Dendritic cell treated with granulocyte-macrophage colony-stimulating factor and Interleukin-4, amounts not matched to agents 40 ng/mL and 50 ng/mL, for 4 days (primary cell): ENCODE data around the gene DCLK1.

Experiments
- H3K27ac Mint-ChIP-seq: one replicate; pipeline ENCODE4 v1.8.0; 2022; ENCODE audit warnings: mild to moderate bottlenecking, mixed read lengths
- H3K27me3 Mint-ChIP-seq: one replicate; pipeline ENCODE4 v1.8.0; 2022; ENCODE audit warnings: mild to moderate bottlenecking, mixed read lengths
- H3K36me3 Mint-ChIP-seq: one replicate; pipeline ENCODE4 v1.8.0; 2022; ENCODE audit warnings: low read depth, mixed read lengths
- H3K4me1 Mint-ChIP-seq: one replicate; pipeline ENCODE4 v1.8.0; 2022; ENCODE audit warnings: low read depth, mixed read lengths
- H3K4me3 Mint-ChIP-seq: one replicate; pipeline ENCODE4 v1.8.0; 2022; ENCODE audit warnings: mild to moderate bottlenecking, moderate library complexity, mixed read lengths
- H3K9me3 Mint-ChIP-seq: one replicate; pipeline ENCODE4 v1.8.0; 2022; ENCODE audit warnings: mixed read lengths
- intact Hi-C: fragments of 100-400 bp; cut with micrococcal nuclease; formaldehyde crosslinking; loops from one replicate; pipeline ENCODE4 v1.15.0; 2022

The DCLK1 gene

GRCh38 chr13:35908226-35908625, 223.0 kb downstream of the DCLK1 start:
- H3K27ac Mint-ChIP-seq = no peak overlapping the region
- no peaks in the 10 kb centered on the region for H3K4me1 Mint-ChIP-seq
- no peaks in the 10 kb centered on the region for H3K27me3 Mint-ChIP-seq
- H3K4me3 Mint-ChIP-seq = no peak overlapping the region
- H3K36me3 Mint-ChIP-seq = no peaks in the 10 kb centered on the region
- intact Hi-C loops = no loop called here
- peaks cover 8% of the 10 kb centered on the region for H3K9me3 Mint-ChIP-seq

- intact Hi-C loops = no loop called here
- no peaks in the 10 kb centered on the region for H3K36me3 Mint-ChIP-seq
- no peak overlapping the region for H3K27ac Mint-ChIP-seq
- no peak overlapping the region for H3K4me3 Mint-ChIP-seq
- no peaks in the 10 kb centered on the region for H3K9me3 Mint-ChIP-seq
- no peaks in the 10 kb centered on the region for H3K4me1 Mint-ChIP-seq
- no peaks in the 10 kb centered on the region for H3K27me3 Mint-ChIP-seq
Measured at GRCh38 chr13:35906636-35907035, 224.5 kb downstream of the DCLK1 start.

GRCh38 chr13:35903075-35903474, 228.1 kb downstream of the DCLK1 start:
- H3K27me3 Mint-ChIP-seq = no peaks in the 10 kb centered on the region
- H3K4me1 Mint-ChIP-seq = no peaks in the 10 kb centered on the region
- intact Hi-C loops = no loop called here
- H3K4me3 Mint-ChIP-seq = no peak overlapping the region
- no peak overlapping the region for H3K27ac Mint-ChIP-seq
- H3K9me3 Mint-ChIP-seq = no peaks in the 10 kb centered on the region
- no peaks in the 10 kb centered on the region for H3K36me3 Mint-ChIP-seq

GRCh38 chr13:35898041-35898440, 233.1 kb downstream of the DCLK1 start:
- intact Hi-C loops = no loop called here
- Mint-ChIP-seq H3K4me1 (no peaks in the 10 kb centered on the region), H3K9me3 (no peaks in the 10 kb centered on the region), H3K27ac (no peak overlapping the region), H3K4me3 (no peak overlapping the region), H3K36me3 (no peaks in the 10 kb centered on the region), H3K27me3 (no peaks in the 10 kb centered on the region)

- no peak overlapping the region for H3K27ac Mint-ChIP-seq
- H3K9me3 Mint-ChIP-seq = no peaks in the 10 kb centered on the region
- H3K36me3 Mint-ChIP-seq = no peaks in the 10 kb centered on the region
- no peaks in the 10 kb centered on the region for H3K27me3 Mint-ChIP-seq
- H3K4me1 Mint-ChIP-seq = no peaks in the 10 kb centered on the region
- H3K4me3 Mint-ChIP-seq = no peak overlapping the region
- intact Hi-C loops = no loop called here
Measured at GRCh38 chr13:35894636-35895035, 236.5 kb downstream of the DCLK1 start.

GRCh38 chr13:35892837-35893814, 238.1 kb downstream of the DCLK1 start:
- H3K27ac Mint-ChIP-seq = no peak overlapping the region
- H3K36me3 Mint-ChIP-seq = no peaks in the 10 kb centered on the region
- intact Hi-C loops = no loop called here
- H3K4me1 Mint-ChIP-seq = no peaks in the 10 kb centered on the region
- H3K27me3 Mint-ChIP-seq = no peaks in the 10 kb centered on the region
- no peaks in the 10 kb centered on the region for H3K9me3 Mint-ChIP-seq
- H3K4me3 Mint-ChIP-seq = no peak overlapping the region

- Mint-ChIP-seq H3K4me3 (no peak overlapping the region), H3K36me3 (no peaks in the 10 kb centered on the region), H3K9me3 (no peaks in the 10 kb centered on the region), H3K27me3 (no peaks in the 10 kb centered on the region), H3K27ac (no peak overlapping the region), H3K4me1 (no peaks in the 10 kb centered on the region)
- intact Hi-C loops = no loop called here
Measured at GRCh38 chr13:35891507-35892441, 239.4 kb downstream of the DCLK1 start.

GRCh38 chr13:35889560-35889959, 241.6 kb downstream of the DCLK1 start:
- Mint-ChIP-seq H3K36me3 (no peaks in the 10 kb centered on the region), H3K4me1 (no peaks in the 10 kb centered on the region), H3K27me3 (no peaks in the 10 kb centered on the region), H3K9me3 (no peaks in the 10 kb centered on the region), H3K4me3 (no peak overlapping the region), H3K27ac (no peak overlapping the region)
- intact Hi-C loops = no loop called here

GRCh38 chr13:35888981-35889380, 242.2 kb downstream of the DCLK1 start:
- Mint-ChIP-seq H3K9me3 (no peaks in the 10 kb centered on the region), H3K4me1 (no peaks in the 10 kb centered on the region), H3K4me3 (no peak overlapping the region), H3K27me3 (no peaks in the 10 kb centered on the region), H3K36me3 (no peaks in the 10 kb centered on the region), H3K27ac (no peak overlapping the region)
- intact Hi-C loops = no loop called here

- H3K27ac Mint-ChIP-seq = no peak overlapping the region
- H3K4me1 Mint-ChIP-seq = no peaks in the 10 kb centered on the region
- no peaks in the 10 kb centered on the region for H3K36me3 Mint-ChIP-seq
- H3K9me3 Mint-ChIP-seq = peaks cover 5% of the 10 kb centered on the region
- H3K4me3 Mint-ChIP-seq = no peak overlapping the region
- intact Hi-C loops = no loop called here
- H3K27me3 Mint-ChIP-seq = no peaks in the 10 kb centered on the region
Measured at GRCh38 chr13:35888457-35888883, 242.7 kb downstream of the DCLK1 start.

GRCh38 chr13:35887115-35887666, 244.0 kb downstream of the DCLK1 start:
- no peak overlapping the region for H3K4me3 Mint-ChIP-seq
- peaks cover 11% of the 10 kb centered on the region for H3K9me3 Mint-ChIP-seq
- intact Hi-C loops = no loop called here
- no peaks in the 10 kb centered on the region for H3K36me3 Mint-ChIP-seq
- no peaks in the 10 kb centered on the region for H3K4me1 Mint-ChIP-seq
- H3K27me3 Mint-ChIP-seq = no peaks in the 10 kb centered on the region
- H3K27ac Mint-ChIP-seq = no peak overlapping the region

GRCh38 chr13:35886332-35887114, 244.7 kb downstream of the DCLK1 start:
- intact Hi-C loops = no loop called here
- Mint-ChIP-seq H3K27ac (no peak overlapping the region), H3K4me3 (no peak overlapping the region), H3K4me1 (no peaks in the 10 kb centered on the region), H3K9me3 (peaks cover 11% of the 10 kb centered on the region), H3K36me3 (no peaks in the 10 kb centered on the region), H3K27me3 (no peaks in the 10 kb centered on the region)

- intact Hi-C loops = no loop called here
- no peak overlapping the region for H3K27ac Mint-ChIP-seq
- H3K9me3 Mint-ChIP-seq = peaks cover 11% of the 10 kb centered on the region
- no peaks in the 10 kb centered on the region for H3K36me3 Mint-ChIP-seq
- no peaks in the 10 kb centered on the region for H3K4me1 Mint-ChIP-seq
- no peak overlapping the region for H3K4me3 Mint-ChIP-seq
- H3K27me3 Mint-ChIP-seq = no peaks in the 10 kb centered on the region
Measured at GRCh38 chr13:35884211-35884760, 246.9 kb downstream of the DCLK1 start.
